Activated CD4-positive, alpha-beta T cell treated with anti-CD3 and anti-CD28 coated beads, Interleukin-2, amount 10 ng/mL, durations not matched to agents 7 days and 5 days (primary cell): ENCODE data around the gene GRB14. TPM values are rescaled to one million over a fixed set of nuclear protein-coding genes. Genes with fewer than 3 reads are reported as not detected.

Experiments
- CTCF ChIA-PET: fragments of 350-600 bp; sonication (Branson Sonifier 250); formaldehyde crosslinking; loops from one replicate; lab custom pipeline; 2021; ENCODE audit warnings: antibody characterized with exemption; lab: Charles Lee
- POLR2A ChIA-PET: fragments of 350-600 bp; sonication (Branson Sonifier 250); formaldehyde crosslinking; loops from one replicate; lab custom pipeline; 2021; ENCODE audit warnings: antibody characterized with exemption; lab: Charles Lee
- DNase-seq: peaks from one replicate; pipeline ENCODE4 v3.0.0-alpha.2; 2020
- H3K27ac Mint-ChIP-seq: one replicate; pipeline ENCODE4 v1.8.0; 2021; ENCODE audit warnings: mild to moderate bottlenecking, moderate library complexity, mixed read lengths
- H3K27me3 Mint-ChIP-seq: one replicate; pipeline ENCODE4 v1.8.0; 2021; ENCODE audit warnings: mixed read lengths
- H3K36me3 Mint-ChIP-seq: one replicate; pipeline ENCODE4 v1.8.0; 2021; ENCODE audit warnings: low read depth, mixed read lengths
- H3K4me1 Mint-ChIP-seq: one replicate; pipeline ENCODE4 v1.8.0; 2021; ENCODE audit warnings: mixed read lengths
- H3K4me3 Mint-ChIP-seq: one replicate; pipeline ENCODE4 v1.8.0; 2021; ENCODE audit warnings: mild to moderate bottlenecking, moderate library complexity, mixed read lengths
- H3K9me3 Mint-ChIP-seq: one replicate; pipeline ENCODE4 v1.8.0; 2021; ENCODE audit warnings: mixed read lengths
- total RNA-seq, 2 experiments: library from RNA; stranded (reverse); gene quantifications; one replicate each; pipeline ENCODE4 v1.2.3, GENCODE V29; 2021

The GRB14 gene
- total RNA-seq, result not detected

DNA sequence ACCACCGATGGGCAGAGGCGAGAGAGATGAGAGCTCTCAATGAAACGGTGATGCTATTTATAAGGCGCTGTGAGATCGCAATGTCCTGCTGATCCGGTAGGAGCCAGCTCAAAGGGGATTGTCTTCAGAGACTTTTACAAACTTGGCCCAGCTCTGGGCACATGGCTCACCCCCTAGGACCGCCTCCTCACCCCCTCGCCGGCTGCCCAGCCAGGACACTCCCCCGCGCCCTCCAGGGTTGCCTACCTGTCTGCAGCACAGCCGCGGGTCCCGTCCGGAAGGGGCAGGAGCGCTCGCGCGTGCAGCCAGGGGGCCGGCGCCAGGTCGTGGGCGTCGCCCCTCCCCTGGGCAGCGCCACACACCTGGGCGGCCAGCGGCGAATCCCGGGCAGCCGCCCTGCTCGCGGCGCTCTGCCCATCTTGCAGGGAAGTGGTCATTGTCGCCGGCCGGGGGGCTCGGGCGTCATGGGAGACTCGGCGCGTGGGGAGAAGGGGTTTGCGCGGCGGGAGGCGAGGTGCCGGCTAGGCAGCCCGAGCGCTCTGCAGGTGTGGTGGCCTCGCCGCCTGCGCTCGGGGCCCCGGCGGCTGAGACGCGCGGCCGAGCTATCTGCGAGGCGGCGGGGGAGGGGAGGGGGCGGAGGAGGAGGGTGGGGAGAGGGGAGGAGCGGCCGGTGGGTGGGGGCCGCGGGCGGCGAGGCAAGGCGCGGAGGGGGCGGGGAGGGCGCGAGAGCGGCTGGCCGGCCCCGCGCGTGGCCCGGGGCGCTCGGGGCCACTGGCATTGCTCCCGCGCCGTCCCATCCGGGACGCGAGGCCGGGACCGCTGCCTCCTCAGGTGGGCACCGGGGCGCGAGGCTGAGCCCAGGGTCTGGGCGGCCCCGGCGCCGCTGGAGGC is at the start of gene GRB14:
GRB14 (minus strand) TSS at position 610 of the 891 bp plus-strand sequence; CDS start at position 437, 173 bp downstream.
- ChIA-PET POLR2A (no interaction called here), CTCF (no interaction called here)
- Mint-ChIP-seq H3K27ac (no peak within 1 kb of the TSS), H3K36me3 (no peaks in the 10 kb centered on the region), H3K27me3 (peaks cover 30% of the 10 kb centered on the region), H3K4me1 (peaks cover 2% of the 10 kb centered on the region), H3K9me3 (no peaks in the 10 kb centered on the region), H3K4me3 (no peak within 1 kb of the TSS)
- no peak for DNase-seq

GRCh38 chr2:164669291-164669690 is 48.0 kb upstream of the GRB14 start:
- no peaks in the 10 kb centered on the region for H3K27me3 Mint-ChIP-seq
- no peak for DNase-seq
- no peak overlapping the region for H3K4me3 Mint-ChIP-seq
- H3K9me3 Mint-ChIP-seq, result no peaks in the 10 kb centered on the region
- H3K4me1 Mint-ChIP-seq, result no peaks in the 10 kb centered on the region
- ChIA-PET POLR2A (no interaction called here), CTCF (no interaction called here)
- no peak overlapping the region for H3K27ac Mint-ChIP-seq
- H3K36me3 Mint-ChIP-seq, result no peaks in the 10 kb centered on the region

GRCh38 chr2:164667566-164667965 is 46.3 kb upstream of the GRB14 start:
- H3K27ac Mint-ChIP-seq, result no peak overlapping the region
- H3K36me3 Mint-ChIP-seq, result no peaks in the 10 kb centered on the region
- no peaks in the 10 kb centered on the region for H3K9me3 Mint-ChIP-seq
- DNase-seq, result no peak
- POLR2A ChIA-PET, result no interaction called here
- H3K4me1 Mint-ChIP-seq, result no peaks in the 10 kb centered on the region
- H3K4me3 Mint-ChIP-seq, result no peak overlapping the region
- no peaks in the 10 kb centered on the region for H3K27me3 Mint-ChIP-seq
- CTCF ChIA-PET, result no interaction called here

DNA sequence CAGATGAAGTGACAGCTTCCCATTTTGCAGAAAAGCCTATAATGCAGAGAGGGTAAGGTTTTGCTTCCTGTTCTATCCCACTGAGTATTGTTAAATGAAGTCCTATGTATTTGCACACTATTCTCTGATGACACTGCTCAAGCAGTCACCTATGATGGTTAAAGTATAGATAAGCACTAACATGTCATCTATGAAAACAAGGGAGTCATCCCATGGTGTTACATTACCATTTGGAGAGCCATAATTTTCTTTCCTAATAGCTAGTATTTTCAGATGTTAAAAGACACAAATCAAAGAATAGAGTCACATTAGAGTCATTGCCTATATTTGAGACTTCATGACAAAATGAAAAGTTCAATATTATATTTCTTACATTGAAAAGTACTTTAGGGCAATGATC is 42.8 kb upstream of the GRB14 start:
- Mint-ChIP-seq H3K27me3 (no peaks in the 10 kb centered on the region), H3K36me3 (no peaks in the 10 kb centered on the region), H3K4me3 (no peak overlapping the region), H3K9me3 (no peaks in the 10 kb centered on the region), H3K27ac (no peak overlapping the region), H3K4me1 (no peaks in the 10 kb centered on the region)
- ChIA-PET POLR2A (no interaction called here), CTCF (no interaction called here)
- no peak for DNase-seq

GRCh38 chr2:164662868-164663631 is 41.8 kb upstream of the GRB14 start:
- Mint-ChIP-seq H3K9me3 (no peaks in the 10 kb centered on the region), H3K27ac (no peak overlapping the region), H3K4me1 (no peaks in the 10 kb centered on the region), H3K4me3 (no peak overlapping the region), H3K36me3 (no peaks in the 10 kb centered on the region), H3K27me3 (no peaks in the 10 kb centered on the region)
- ChIA-PET POLR2A (no interaction called here), CTCF (no interaction called here)
- DNase-seq, result no peak

GRCh38 chr2:164662066-164662465 is 40.8 kb upstream of the GRB14 start:
- ChIA-PET CTCF (no interaction called here), POLR2A (no interaction called here)
- Mint-ChIP-seq H3K9me3 (no peaks in the 10 kb centered on the region), H3K36me3 (no peaks in the 10 kb centered on the region), H3K27ac (no peak overlapping the region), H3K27me3 (no peaks in the 10 kb centered on the region), H3K4me3 (no peak overlapping the region), H3K4me1 (no peaks in the 10 kb centered on the region)
- no peak for DNase-seq

GRCh38 chr2:164661349-164661748 is 40.1 kb upstream of the GRB14 start:
- POLR2A ChIA-PET, result no interaction called here
- no peak for DNase-seq
- CTCF ChIA-PET, result no interaction called here
- Mint-ChIP-seq H3K36me3 (no peaks in the 10 kb centered on the region), H3K27me3 (no peaks in the 10 kb centered on the region), H3K4me3 (no peak overlapping the region), H3K4me1 (no peaks in the 10 kb centered on the region), H3K27ac (no peak overlapping the region), H3K9me3 (no peaks in the 10 kb centered on the region)

DNA sequence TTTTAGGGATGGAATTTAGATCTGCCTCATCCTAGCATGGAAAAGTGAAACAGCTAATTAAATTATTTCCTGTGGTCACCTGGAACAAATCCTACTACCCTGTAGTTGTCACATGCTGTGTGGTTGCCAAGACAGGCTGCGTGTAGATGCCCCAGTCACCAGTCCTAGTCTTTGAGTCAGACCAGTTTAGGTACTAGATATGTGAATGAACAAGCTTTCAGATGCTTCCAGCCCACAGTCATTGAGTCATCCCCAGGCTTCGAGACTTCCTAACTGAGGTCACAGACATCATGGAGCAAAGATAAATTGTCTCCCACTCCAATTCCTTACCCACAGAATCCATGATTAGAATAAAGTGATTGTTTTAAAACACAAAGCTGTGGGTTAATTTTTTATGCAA is 35.8 kb upstream of the GRB14 start:
- no peaks in the 10 kb centered on the region for H3K4me1 Mint-ChIP-seq
- H3K36me3 Mint-ChIP-seq, result no peaks in the 10 kb centered on the region
- H3K27ac Mint-ChIP-seq, result no peak overlapping the region
- CTCF ChIA-PET, result no interaction called here
- POLR2A ChIA-PET, result no interaction called here
- H3K9me3 Mint-ChIP-seq, result no peaks in the 10 kb centered on the region
- no peaks in the 10 kb centered on the region for H3K27me3 Mint-ChIP-seq
- no peak overlapping the region for H3K4me3 Mint-ChIP-seq
- no peak for DNase-seq

GRCh38 chr2:164655750-164656149 is 34.5 kb upstream of the GRB14 start:
- CTCF ChIA-PET, result no interaction called here
- Mint-ChIP-seq H3K27me3 (no peaks in the 10 kb centered on the region), H3K4me3 (no peak overlapping the region), H3K4me1 (no peaks in the 10 kb centered on the region), H3K36me3 (no peaks in the 10 kb centered on the region), H3K9me3 (no peaks in the 10 kb centered on the region), H3K27ac (no peak overlapping the region)
- POLR2A ChIA-PET, result no interaction called here
- no peak for DNase-seq

DNA sequence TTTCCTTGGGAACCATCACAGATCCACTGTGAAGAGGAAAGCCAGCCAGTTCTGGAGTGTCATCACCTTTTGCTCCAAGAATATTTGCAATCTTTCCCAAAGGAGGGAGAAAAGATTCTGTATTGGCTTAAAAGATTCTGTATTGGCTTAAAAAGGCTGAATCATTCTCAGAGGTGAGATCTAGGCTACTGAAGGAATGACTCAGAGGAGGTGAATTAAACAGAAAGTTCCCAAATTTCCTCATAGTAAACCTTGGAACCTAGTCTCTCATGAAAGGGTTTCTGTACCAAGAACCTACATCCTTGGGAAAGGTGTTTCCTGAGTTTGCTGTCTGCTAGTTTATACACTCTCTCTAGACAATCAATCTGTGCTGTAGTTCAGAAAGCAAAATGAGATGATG is 34.1 kb upstream of the GRB14 start:
- no peak overlapping the region for H3K27ac Mint-ChIP-seq
- no peaks in the 10 kb centered on the region for H3K9me3 Mint-ChIP-seq
- no peak overlapping the region for H3K4me3 Mint-ChIP-seq
- POLR2A ChIA-PET, result no interaction called here
- no peaks in the 10 kb centered on the region for H3K4me1 Mint-ChIP-seq
- CTCF ChIA-PET, result no interaction called here
- no peaks in the 10 kb centered on the region for H3K36me3 Mint-ChIP-seq
- no peaks in the 10 kb centered on the region for H3K27me3 Mint-ChIP-seq
- no peak for DNase-seq

- no peak for DNase-seq
- ChIA-PET CTCF (no interaction called here), POLR2A (no interaction called here)
- Mint-ChIP-seq H3K36me3 (no peaks in the 10 kb centered on the region), H3K4me1 (no peaks in the 10 kb centered on the region), H3K9me3 (no peaks in the 10 kb centered on the region), H3K27ac (no peak overlapping the region), H3K4me3 (no peak overlapping the region), H3K27me3 (no peaks in the 10 kb centered on the region)
Measured at GRCh38 chr2:164651361-164651760, 30.1 kb upstream of the GRB14 start.

- Mint-ChIP-seq H3K27ac (no peak overlapping the region), H3K9me3 (no peaks in the 10 kb centered on the region), H3K36me3 (no peaks in the 10 kb centered on the region), H3K27me3 (no peaks in the 10 kb centered on the region), H3K4me3 (no peak overlapping the region), H3K4me1 (no peaks in the 10 kb centered on the region)
- ChIA-PET CTCF (no interaction called here), POLR2A (no interaction called here)
- no peak for DNase-seq
Measured at GRCh38 chr2:164644036-164644700, 22.9 kb upstream of the GRB14 start.

- H3K4me1 Mint-ChIP-seq, result no peaks in the 10 kb centered on the region
- no peak overlapping the region for H3K4me3 Mint-ChIP-seq
- ChIA-PET CTCF (no interaction called here), POLR2A (no interaction called here)
- no peak overlapping the region for H3K27ac Mint-ChIP-seq
- DNase-seq, result no peak
- no peaks in the 10 kb centered on the region for H3K27me3 Mint-ChIP-seq
- H3K9me3 Mint-ChIP-seq, result no peaks in the 10 kb centered on the region
- H3K36me3 Mint-ChIP-seq, result no peaks in the 10 kb centered on the region
Measured at GRCh38 chr2:164642946-164643555, 21.8 kb upstream of the GRB14 start.
